Body of pancreas (tissue), 4 donors: Measurements from ENCODE around the gene FAT3. TPM values are rescaled to one million over a fixed set of nuclear protein-coding genes. Genes with fewer than 3 reads are reported as not detected.
A peak's percentile ranks its signal among the peaks of the same experiment; 100 is the strongest.

Experiments
- ATAC-seq: fragments of 150-250 bp; one replicate; pipeline ENCODE4 v1.9.1; 2016
- DNase-seq, 4 donors: peaks; one replicate each; pipeline ENCODE4 v3.0.0-alpha.2; 2019
- H3K27ac ChIP-seq, 4 donors: fragments of 200-600 bp; sonication (generic); 1 replicate in 3 of 4; 2 replicates in 1 of 4; pipeline versions ENCODE4 v1.5.1 to v1.6.1; 2016 to 2019; ENCODE audit warnings: mild to moderate bottlenecking in 1 of 4, mixed read lengths in 1 of 4, moderate library complexity in 1 of 4
- H3K27me3 ChIP-seq, 2 donors: fragments of 200-600 bp; sonication (generic); one replicate each; pipeline ENCODE4 v1.6.0; 2016; ENCODE audit warnings: mild to moderate bottlenecking in 1 of 2
- H3K36me3 ChIP-seq, 2 donors: fragments of 200-600 bp; sonication (generic); replicated peaks in 1 of 2; 2 replicates each; pipeline ENCODE4 v1.5.1; 2016; ENCODE audit warnings: low read depth in 2 of 2; ENCODE audit not compliant: insufficient read depth in 1 of 2
- H3K4me1 ChIP-seq: fragments of 200-600 bp; sonication (generic); one replicate; pipeline ENCODE4 v1.6.0; 2016
- H3K4me3 ChIP-seq, 2 donors: fragments of 200-600 bp; sonication (generic); 1 replicate in 1 of 2; 2 replicates in 1 of 2; pipeline ENCODE4 v1.5.1; 2016 to 2019
- H3K9me3 ChIP-seq, 3 donors: fragments of 200-600 bp; sonication (generic); 1 replicate in 2 of 3; 2 replicates in 1 of 3; pipeline ENCODE4 v1.5.1; 2016
- POLR2A ChIP-seq, 3 donors: fragments of 450-650 bp; IDR thresholded peaks; one replicate each; pipeline ENCODE4 v1.6.1; 2016; ENCODE audit warnings: antibody characterized with exemption in 3 of 3, mild to moderate bottlenecking in 2 of 3
- WGBS, 2 donors: methylation state at CpG; one replicate each; pipeline ENCODE4 v1.1.5; 2017; 5-methylcytosine and 5-hydroxymethylcytosine counted together
- intact Hi-C: fragments of 100-400 bp; cut with DNase I; formaldehyde crosslinking; loops from one replicate; pipeline ENCODE4 v1.15.1; 2023
- total RNA-seq, 2 donors: library from RNA; depleted of rRNA; stranded (reverse); fragments of >200 nt; gene quantifications; one replicate each; pipeline ENCODE4 v1.1.0, GENCODE V29; 2016
- TF ChIP-seq, protein P1 (sequence below), 7 experiments: fragments of 450-650 bp in 4 of 7; fragments of 200-600 bp in 3 of 7; sonication (generic) in 3 of 7; IDR thresholded peaks; one replicate each; pipeline ENCODE4 v1.5.1; 2016 to 2019; ENCODE audit warnings: antibody characterized with exemption in 7 of 7

The FAT3 gene
- total RNA-seq, 2 donors from 2014 or later: 0.26 to 0.66 TPM

DNA sequence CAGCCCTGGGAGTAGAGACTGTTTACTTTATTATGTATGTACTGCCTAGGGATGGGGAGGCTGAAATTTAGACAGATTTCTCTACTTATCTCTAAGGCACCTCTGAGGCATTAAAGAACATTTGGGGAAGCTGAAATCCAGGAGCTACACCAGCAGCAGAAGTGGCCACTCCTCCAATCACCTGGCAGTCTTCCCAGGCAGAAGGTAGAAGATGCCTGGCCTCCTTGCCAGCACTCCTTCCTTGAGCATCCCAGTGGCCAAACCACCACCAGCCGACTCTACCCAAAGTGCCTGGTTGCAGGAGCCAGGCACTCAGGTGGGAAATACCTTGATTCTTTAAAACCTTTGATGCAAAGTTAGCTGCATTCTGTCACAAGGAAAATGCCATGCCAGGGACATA is 1.9 kb upstream of the FAT3 start:
- 43% methylated on average over 1 of the region's 1 CpG for WGBS, 2 donors
- no peak for ATAC-seq
- intact Hi-C loops: no loop called here
- Histone ChIP-seq H3K27me3 (no peaks in the 10 kb centered on the region), H3K27ac (no peak overlapping the region), H3K9me3 (no peaks in the 10 kb centered on the region), H3K4me1 (peaks cover 32% of the 10 kb centered on the region), H3K4me3 (no peak overlapping the region), H3K36me3 (no peaks in the 10 kb centered on the region)
- no peak for DNase-seq
- TF ChIP-seq POLR2A (IDR thresholded peaks at IDR 0.05): no peak
- TF ChIP-seq, protein P1, sequence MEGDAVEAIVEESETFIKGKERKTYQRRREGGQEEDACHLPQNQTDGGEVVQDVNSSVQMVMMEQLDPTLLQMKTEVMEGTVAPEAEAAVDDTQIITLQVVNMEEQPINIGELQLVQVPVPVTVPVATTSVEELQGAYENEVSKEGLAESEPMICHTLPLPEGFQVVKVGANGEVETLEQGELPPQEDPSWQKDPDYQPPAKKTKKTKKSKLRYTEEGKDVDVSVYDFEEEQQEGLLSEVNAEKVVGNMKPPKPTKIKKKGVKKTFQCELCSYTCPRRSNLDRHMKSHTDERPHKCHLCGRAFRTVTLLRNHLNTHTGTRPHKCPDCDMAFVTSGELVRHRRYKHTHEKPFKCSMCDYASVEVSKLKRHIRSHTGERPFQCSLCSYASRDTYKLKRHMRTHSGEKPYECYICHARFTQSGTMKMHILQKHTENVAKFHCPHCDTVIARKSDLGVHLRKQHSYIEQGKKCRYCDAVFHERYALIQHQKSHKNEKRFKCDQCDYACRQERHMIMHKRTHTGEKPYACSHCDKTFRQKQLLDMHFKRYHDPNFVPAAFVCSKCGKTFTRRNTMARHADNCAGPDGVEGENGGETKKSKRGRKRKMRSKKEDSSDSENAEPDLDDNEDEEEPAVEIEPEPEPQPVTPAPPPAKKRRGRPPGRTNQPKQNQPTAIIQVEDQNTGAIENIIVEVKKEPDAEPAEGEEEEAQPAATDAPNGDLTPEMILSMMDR (IDR thresholded peaks at IDR 0.05): no peak

DNA sequence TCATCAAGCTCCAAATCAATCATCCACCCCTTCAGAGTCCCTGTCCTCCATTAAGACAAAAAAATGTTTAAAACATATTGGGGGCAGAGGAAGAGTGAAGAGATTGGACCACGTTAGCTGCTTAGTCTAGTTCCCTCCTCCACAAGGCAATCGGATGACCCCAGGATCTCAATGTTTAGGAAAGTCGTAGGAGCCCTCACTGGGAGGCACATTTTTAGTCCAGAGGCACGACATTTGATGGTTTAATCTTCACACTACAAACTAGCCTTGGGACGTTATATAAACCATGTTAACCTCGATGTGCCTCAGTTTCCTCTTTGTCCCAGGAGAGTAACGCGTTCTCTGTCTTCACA is 588 bp upstream of the FAT3 start:
- ATAC-seq: no peak
- H3K27ac ChIP-seq: no peak overlapping the region
- WGBS, 2 donors: 7% methylated on average over 8 of the region's 8 CpGs
- no peaks in the 10 kb centered on the region for H3K27me3 ChIP-seq
- H3K4me1 ChIP-seq: peaks cover 32% of the 10 kb centered on the region
- no peak overlapping the region for H3K4me3 ChIP-seq
- DNase-seq: no peak
- no peaks in the 10 kb centered on the region for H3K9me3 ChIP-seq
- TF ChIP-seq, protein P1 (IDR thresholded peaks at IDR 0.05): no peak
- no peak for TF ChIP-seq POLR2A (IDR thresholded peaks at IDR 0.05)
- H3K36me3 ChIP-seq: no peaks in the 10 kb centered on the region
- intact Hi-C loops: no loop called here

DNA sequence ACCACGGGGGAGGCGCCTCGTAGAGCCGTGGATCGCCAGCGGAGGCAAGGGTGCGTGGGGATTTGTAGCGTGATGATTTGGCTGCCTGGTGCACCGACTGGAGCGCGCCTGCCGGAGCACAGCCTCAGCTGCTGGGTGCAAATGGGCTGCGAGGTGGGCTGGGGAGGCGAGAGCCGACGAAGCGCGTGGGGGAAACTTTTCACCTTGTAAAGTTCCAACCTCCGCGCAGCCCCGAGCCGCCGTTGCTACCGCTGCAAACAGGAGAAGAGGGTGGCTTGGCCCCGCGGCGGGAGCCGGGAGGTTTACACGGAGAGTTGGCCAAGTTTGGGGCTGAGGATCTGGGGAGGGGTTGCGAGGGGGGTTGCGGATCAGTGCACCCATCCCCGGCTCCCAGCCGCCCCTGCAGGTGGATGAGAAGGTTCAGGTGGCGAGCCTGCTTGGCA is 528 bp downstream of the FAT3 start:
- intact Hi-C loops: no loop called here
- Histone ChIP-seq H3K4me3 (no peak overlapping the region), H3K27me3 (no peaks in the 10 kb centered on the region), H3K9me3 (no peaks in the 10 kb centered on the region), H3K36me3 (no peaks in the 10 kb centered on the region), H3K27ac (no peak overlapping the region), H3K4me1 (peaks cover 32% of the 10 kb centered on the region)
- DNase-seq: no peak
- peak; percentile 12 for ATAC-seq
- TF ChIP-seq POLR2A (IDR thresholded peaks at IDR 0.05): no peak
- TF ChIP-seq, protein P1 (IDR thresholded peaks at IDR 0.05): no peak
- WGBS, 2 donors: 0 to 1% methylated on average over 24 to 34 of the region's 34 CpGs

DNA sequence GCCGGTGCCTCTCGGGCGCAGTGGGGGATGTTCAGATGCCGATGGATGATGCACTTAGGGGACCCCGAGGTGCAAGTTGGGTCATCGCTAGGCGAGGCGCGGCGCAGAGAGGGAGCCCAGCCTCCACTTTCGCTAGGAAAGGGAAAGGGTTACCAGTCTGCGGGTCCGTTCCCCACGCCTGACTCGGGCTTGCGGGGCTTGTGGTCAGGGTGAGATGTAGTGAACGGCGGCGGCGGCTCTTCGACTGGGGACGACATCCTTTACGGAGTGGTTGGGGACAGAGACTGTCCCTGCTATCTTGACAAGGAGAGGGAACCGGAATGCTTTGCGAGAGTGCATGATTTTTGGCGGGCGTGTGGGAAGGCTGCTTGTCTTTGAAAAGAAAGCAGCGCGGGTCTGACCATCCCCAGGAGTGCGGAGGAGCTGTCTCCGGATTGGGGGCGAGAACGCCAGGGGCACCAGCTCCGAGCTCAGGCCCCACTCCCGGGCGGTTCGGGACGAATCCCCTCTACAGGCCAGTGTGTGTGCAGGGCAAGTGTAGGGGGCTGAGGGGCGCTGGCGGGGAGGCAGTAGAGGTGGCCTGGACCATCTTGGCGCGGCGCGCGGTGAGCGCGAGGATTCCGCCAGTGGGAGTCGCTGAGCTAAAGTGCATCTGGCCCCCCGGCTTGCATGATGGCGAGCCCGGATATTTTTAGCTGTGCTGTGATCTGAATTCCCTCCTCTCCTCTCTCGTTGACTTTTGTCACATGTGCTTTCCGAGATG is 1.1 kb downstream of the FAT3 start:
- Histone ChIP-seq H3K4me1 (peaks cover 32% of the 10 kb centered on the region), H3K36me3 (no peaks in the 10 kb centered on the region), H3K9me3 (no peaks in the 10 kb centered on the region), H3K27me3 (no peaks in the 10 kb centered on the region), H3K4me3 (no peak overlapping the region), H3K27ac (no peak overlapping the region)
- DNase-seq (peak in 1 of 4 donors; percentile 6), ATAC-seq (no peak)
- WGBS, 2 donors: 1 to 2% methylated on average over 16 to 54 of the region's 54 CpGs
- intact Hi-C loops: no loop called here
- TF ChIP-seq, protein P1 (IDR thresholded peaks at IDR 0.05): no peak
- no peak for TF ChIP-seq POLR2A (IDR thresholded peaks at IDR 0.05)
